Smooth muscle cell (in vitro differentiated cells): Measurements from ENCODE around the gene SORCS3. TPM values are rescaled to one million over a fixed set of nuclear protein-coding genes. Genes with fewer than 3 reads are reported as not detected.

ENCODE experiments used
- DNase-seq: peaks from one replicate; lab custom pipeline; 2025; ENCODE audit not compliant: unreplicated experiment; lab: John Stamatoyannopoulos, UW
- H2AFZ ChIP-seq: fragments of 200-600 bp; sonication (generic); 2 replicates; pipeline ENCODE4 v1.6.0; 2016; ENCODE audit warnings: antibody characterized with exemption, low read depth, mild to moderate bottlenecking
- H3F3A ChIP-seq: fragments of 200-600 bp; sonication (generic); 2 replicates; pipeline ENCODE4 v1.6.0; 2017; ENCODE audit warnings: antibody characterized with exemption, low read depth
- H3K27ac ChIP-seq: fragments of 200-600 bp; sonication (generic); 2 replicates; pipeline ENCODE4 v1.5.1; 2016; ENCODE audit warnings: low read depth, mild to moderate bottlenecking
- H3K27me3 ChIP-seq: fragments of 200-600 bp; sonication (generic); 2 replicates; pipeline ENCODE4 v1.6.1; 2016; ENCODE audit warnings: low read depth, mild to moderate bottlenecking
- H3K36me3 ChIP-seq: fragments of 200-600 bp; sonication (generic); 2 replicates; pipeline ENCODE4 v1.5.1; 2016; ENCODE audit warnings: low read depth
- H3K4me1 ChIP-seq: fragments of 200-600 bp; sonication (generic); 2 replicates; pipeline ENCODE4 v1.5.1; 2016; ENCODE audit warnings: low read depth
- H3K4me2 ChIP-seq: fragments of 200-600 bp; sonication (generic); 2 replicates; pipeline ENCODE4 v1.6.0; 2016; ENCODE audit warnings: mild to moderate bottlenecking
- H3K4me3 ChIP-seq: fragments of 200-600 bp; sonication (generic); 2 replicates; pipeline ENCODE4 v1.5.1; 2016; ENCODE audit warnings: mild to moderate bottlenecking
- H3K79me2 ChIP-seq: fragments of 200-600 bp; sonication (generic); 2 replicates; pipeline ENCODE4 v1.6.0; 2016; ENCODE audit warnings: low read depth, mild to moderate bottlenecking
- H3K9ac ChIP-seq: fragments of 200-600 bp; sonication (generic); 2 replicates; pipeline ENCODE4 v1.6.0; 2016; ENCODE audit warnings: low read depth
- H3K9me3 ChIP-seq: fragments of 200-600 bp; sonication (generic); replicated peaks from 2 replicates; pipeline ENCODE4 v1.5.1; 2016; ENCODE audit warnings: low read depth
- H4K20me1 ChIP-seq: fragments of 200-600 bp; sonication (generic); 2 replicates; pipeline ENCODE4 v1.6.0; 2016; ENCODE audit warnings: low read depth
- WGBS: methylation state at CpG from one replicate; pipeline ENCODE4 v1.1.7; 2016; ENCODE audit warnings: low lambda C conversion rate; 5-methylcytosine and 5-hydroxymethylcytosine counted together
- polyA plus RNA-seq: library from polyadenylated mRNA; unstranded; fragments of >200 nt; fragmentation: Nextera tagmentation; extraction: Ambion mirVana; gene quantifications from 2 replicates; pipeline ENCODE4 v1.2.1, GENCODE V29; 2016
- total RNA-seq: library from RNA; depleted of rRNA; stranded (reverse); fragments of >200 nt; gene quantifications from 2 replicates; pipeline ENCODE4 v1.2.3, GENCODE V29; 2014
- TF ChIP-seq, protein P1 (sequence below): fragments of 200-600 bp; sonication (generic); IDR thresholded peaks from 2 replicates; pipeline ENCODE4 v1.5.1; 2017; ENCODE audit warnings: borderline replicate concordance, mild to moderate bottlenecking, antibody characterized with exemption; ENCODE audit not compliant: insufficient read depth, poor library complexity, severe bottlenecking

Gene SORCS3
- total and polyA plus RNA-seq, 2 experiments from 2014 or later: not detected

GRCh38 chr10:105017691-105018090 is 376.6 kb downstream of the SORCS3 start:
- Histone ChIP-seq H3K79me2 (no peaks in the 10 kb centered on the region), H3K27ac (no peak overlapping the region), H3K9me3 (no peaks in the 10 kb centered on the region), H3K9ac (no peak overlapping the region), H3K4me3 (no peak overlapping the region), H3K27me3 (no peaks in the 10 kb centered on the region), H3F3A (no peaks in the 10 kb centered on the region), H3K4me2 (no peak overlapping the region), H3K36me3 (no peaks in the 10 kb centered on the region), H4K20me1 (no peaks in the 10 kb centered on the region), H2AFZ (no peak overlapping the region), H3K4me1 (no peaks in the 10 kb centered on the region)
- TF ChIP-seq, protein P1, sequence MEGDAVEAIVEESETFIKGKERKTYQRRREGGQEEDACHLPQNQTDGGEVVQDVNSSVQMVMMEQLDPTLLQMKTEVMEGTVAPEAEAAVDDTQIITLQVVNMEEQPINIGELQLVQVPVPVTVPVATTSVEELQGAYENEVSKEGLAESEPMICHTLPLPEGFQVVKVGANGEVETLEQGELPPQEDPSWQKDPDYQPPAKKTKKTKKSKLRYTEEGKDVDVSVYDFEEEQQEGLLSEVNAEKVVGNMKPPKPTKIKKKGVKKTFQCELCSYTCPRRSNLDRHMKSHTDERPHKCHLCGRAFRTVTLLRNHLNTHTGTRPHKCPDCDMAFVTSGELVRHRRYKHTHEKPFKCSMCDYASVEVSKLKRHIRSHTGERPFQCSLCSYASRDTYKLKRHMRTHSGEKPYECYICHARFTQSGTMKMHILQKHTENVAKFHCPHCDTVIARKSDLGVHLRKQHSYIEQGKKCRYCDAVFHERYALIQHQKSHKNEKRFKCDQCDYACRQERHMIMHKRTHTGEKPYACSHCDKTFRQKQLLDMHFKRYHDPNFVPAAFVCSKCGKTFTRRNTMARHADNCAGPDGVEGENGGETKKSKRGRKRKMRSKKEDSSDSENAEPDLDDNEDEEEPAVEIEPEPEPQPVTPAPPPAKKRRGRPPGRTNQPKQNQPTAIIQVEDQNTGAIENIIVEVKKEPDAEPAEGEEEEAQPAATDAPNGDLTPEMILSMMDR: no peak
- no peak for DNase-seq

DNA sequence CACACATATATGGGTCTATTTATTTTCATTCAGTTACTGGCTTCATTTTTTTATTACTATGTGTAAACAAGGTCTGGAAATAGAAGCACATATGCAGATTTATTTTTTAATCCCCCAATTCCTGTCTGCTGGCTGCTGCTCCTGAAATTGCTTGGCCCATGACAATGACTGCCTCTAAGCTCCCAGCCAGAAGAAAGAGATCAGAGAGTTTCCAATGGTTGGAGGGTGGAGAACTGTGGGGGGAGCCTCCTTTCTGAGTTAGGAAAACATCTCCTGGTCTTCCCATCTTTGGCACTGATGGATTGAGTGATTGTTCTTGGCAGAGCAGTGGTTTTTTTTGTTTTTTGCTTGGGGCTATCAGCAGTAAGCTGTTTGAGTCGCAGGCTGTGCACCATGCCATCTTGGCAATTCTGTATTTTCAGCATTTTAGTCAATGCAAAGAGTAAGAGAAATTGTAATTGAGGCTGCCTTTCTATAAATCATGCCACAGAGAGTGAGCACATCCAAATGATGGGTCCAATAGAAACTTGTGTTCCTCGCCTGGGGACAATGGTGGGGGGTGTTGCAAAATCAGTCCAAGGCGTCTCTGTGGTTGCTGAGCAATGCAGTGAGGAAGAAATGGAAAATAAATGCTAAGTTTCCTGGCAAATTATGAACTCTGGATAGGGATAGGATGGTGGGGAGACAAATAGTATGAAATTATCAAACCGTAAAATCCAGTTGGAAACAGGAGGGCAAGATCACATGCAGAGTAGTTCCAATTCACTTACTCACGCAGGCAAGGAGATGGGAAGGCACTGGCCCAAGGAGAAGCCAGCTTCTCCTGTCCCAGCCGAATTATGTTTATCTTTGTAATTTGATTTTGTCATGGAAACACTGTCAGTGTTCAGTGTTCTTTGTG is 382.4 kb downstream of the SORCS3 start:
- Histone ChIP-seq H4K20me1 (no peaks in the 10 kb centered on the region), H3K36me3 (no peaks in the 10 kb centered on the region), H2AFZ (no peak overlapping the region), H3K27me3 (no peaks in the 10 kb centered on the region), H3K27ac (no peak overlapping the region), H3F3A (no peaks in the 10 kb centered on the region), H3K4me1 (no peaks in the 10 kb centered on the region), H3K9me3 (no peaks in the 10 kb centered on the region), H3K4me2 (no peak overlapping the region), H3K4me3 (no peak overlapping the region), H3K9ac (no peak overlapping the region), H3K79me2 (no peaks in the 10 kb centered on the region)
- WGBS: 72% methylated on average over 6 of the region's 6 CpGs
- no peak for DNase-seq
- TF ChIP-seq, protein P1: no peak

- H3K9me3 ChIP-seq: no peaks in the 10 kb centered on the region
- no peak overlapping the region for H2AFZ ChIP-seq
- H3K27ac ChIP-seq: no peak overlapping the region
- no peaks in the 10 kb centered on the region for H3K36me3 ChIP-seq
- no peaks in the 10 kb centered on the region for H4K20me1 ChIP-seq
- H3K9ac ChIP-seq: no peak overlapping the region
- H3F3A ChIP-seq: no peaks in the 10 kb centered on the region
- TF ChIP-seq, protein P1: no peak
- H3K79me2 ChIP-seq: no peaks in the 10 kb centered on the region
- no peaks in the 10 kb centered on the region for H3K4me1 ChIP-seq
- no peak for DNase-seq
- no peak overlapping the region for H3K4me3 ChIP-seq
- H3K27me3 ChIP-seq: no peaks in the 10 kb centered on the region
- no peak overlapping the region for H3K4me2 ChIP-seq
These were observed 383.1 kb downstream of the SORCS3 start for GRCh38 chr10:105024184-105024583.

GRCh38 chr10:105025092-105025491 is 384.0 kb downstream of the SORCS3 start:
- WGBS: 70% methylated on average over 1 of the region's 1 CpG

More at GRCh38 chr10:105025092-105025491, 384.0 kb downstream of the SORCS3 start:
- DNase-seq: no peak
- Histone ChIP-seq H3K9ac (no peak overlapping the region), H3K79me2 (no peaks in the 10 kb centered on the region), H3K36me3 (no peaks in the 10 kb centered on the region), H3F3A (no peaks in the 10 kb centered on the region), H3K27ac (no peak overlapping the region), H4K20me1 (no peaks in the 10 kb centered on the region), H3K4me1 (no peaks in the 10 kb centered on the region), H3K27me3 (no peaks in the 10 kb centered on the region), H3K4me3 (no peak overlapping the region), H2AFZ (no peak overlapping the region), H3K9me3 (no peaks in the 10 kb centered on the region), H3K4me2 (no peak overlapping the region)
- TF ChIP-seq, protein P1: no peak
